Stimulated activated naive CD8-positive, alpha-beta T cell treated with anti-CD3 and anti-CD28 coated beads, Interleukin-15, Interleukin-2, amounts not matched to agents 100 ng/mL and 50 ng/mL, for 24 hours (primary cell): ENCODE measurements around the gene MBD4.
"Not testable (repeated sequence)": the region's sequence is repeated elsewhere in the genome, so short reads cannot be mapped to it uniquely, and the experiment has no call there.

ENCODE experiments used
- H3K27ac Mint-ChIP-seq: one replicate; pipeline ENCODE4 v1.8.0; 2021; ENCODE audit warnings: mild to moderate bottlenecking, mixed read lengths
- H3K27me3 Mint-ChIP-seq: one replicate; pipeline ENCODE4 v1.8.0; 2021; ENCODE audit warnings: mixed read lengths
- H3K36me3 Mint-ChIP-seq: one replicate; pipeline ENCODE4 v1.8.0; 2021; ENCODE audit warnings: low read depth, mixed read lengths
- H3K4me1 Mint-ChIP-seq: one replicate; pipeline ENCODE4 v1.8.0; 2021; ENCODE audit warnings: low read depth, mixed read lengths
- H3K4me3 Mint-ChIP-seq: one replicate; pipeline ENCODE4 v1.8.0; 2021; ENCODE audit warnings: mild to moderate bottlenecking, mixed read lengths
- H3K9me3 Mint-ChIP-seq: one replicate; pipeline ENCODE4 v1.8.0; 2021; ENCODE audit warnings: mixed read lengths

Gene MBD4

DNA sequence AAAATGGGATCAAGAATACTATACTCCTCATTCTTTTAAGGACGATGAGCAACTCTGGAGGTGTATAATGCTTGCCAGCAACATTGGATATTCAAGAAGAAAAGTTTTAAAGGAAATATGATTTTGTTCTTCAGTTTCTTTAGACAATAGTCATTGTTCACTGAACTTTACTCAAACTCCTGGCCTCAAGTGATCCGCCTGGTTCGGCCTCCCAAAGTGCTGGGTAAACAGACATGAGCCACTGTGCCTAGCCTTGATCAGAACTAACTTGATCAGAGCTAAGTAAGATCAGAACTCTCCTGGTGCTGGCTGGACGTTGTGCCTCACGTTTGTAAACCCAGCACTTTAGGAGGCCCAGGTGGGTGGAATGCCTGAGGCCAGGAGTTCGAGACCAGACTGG, 23.9 kb downstream of the MBD4 start:
- no peaks in the 10 kb centered on the region for H3K4me1 Mint-ChIP-seq
- H3K27me3 Mint-ChIP-seq = no peaks in the 10 kb centered on the region
- no peaks in the 10 kb centered on the region for H3K9me3 Mint-ChIP-seq
- no peak overlapping the region for H3K27ac Mint-ChIP-seq
- no peak overlapping the region for H3K4me3 Mint-ChIP-seq
- no peaks in the 10 kb centered on the region for H3K36me3 Mint-ChIP-seq

DNA sequence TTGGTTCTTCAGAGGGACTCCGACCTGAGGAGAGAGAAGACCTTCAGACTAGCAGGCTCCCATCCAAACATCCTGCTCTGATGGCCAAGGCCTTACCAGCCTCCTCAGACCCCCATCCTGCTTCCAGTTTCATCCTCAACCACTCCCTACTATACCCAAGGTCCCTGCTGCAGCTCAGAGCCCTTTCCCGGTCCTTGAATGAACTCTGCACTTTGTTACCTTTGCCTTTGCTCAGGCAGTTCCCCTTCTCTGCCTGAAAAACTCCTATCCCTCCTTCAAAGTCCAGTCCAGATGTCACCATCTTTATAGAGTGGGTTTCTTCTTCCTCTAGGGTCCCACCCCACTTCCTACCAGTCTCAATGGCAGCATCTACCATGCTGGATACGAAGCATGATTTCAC, 24.4 kb downstream of the MBD4 start:
- Mint-ChIP-seq H3K27me3 (no peaks in the 10 kb centered on the region), H3K4me3 (no peak overlapping the region), H3K27ac (no peak overlapping the region), H3K9me3 (no peaks in the 10 kb centered on the region), H3K36me3 (no peaks in the 10 kb centered on the region), H3K4me1 (no peaks in the 10 kb centered on the region)

DNA sequence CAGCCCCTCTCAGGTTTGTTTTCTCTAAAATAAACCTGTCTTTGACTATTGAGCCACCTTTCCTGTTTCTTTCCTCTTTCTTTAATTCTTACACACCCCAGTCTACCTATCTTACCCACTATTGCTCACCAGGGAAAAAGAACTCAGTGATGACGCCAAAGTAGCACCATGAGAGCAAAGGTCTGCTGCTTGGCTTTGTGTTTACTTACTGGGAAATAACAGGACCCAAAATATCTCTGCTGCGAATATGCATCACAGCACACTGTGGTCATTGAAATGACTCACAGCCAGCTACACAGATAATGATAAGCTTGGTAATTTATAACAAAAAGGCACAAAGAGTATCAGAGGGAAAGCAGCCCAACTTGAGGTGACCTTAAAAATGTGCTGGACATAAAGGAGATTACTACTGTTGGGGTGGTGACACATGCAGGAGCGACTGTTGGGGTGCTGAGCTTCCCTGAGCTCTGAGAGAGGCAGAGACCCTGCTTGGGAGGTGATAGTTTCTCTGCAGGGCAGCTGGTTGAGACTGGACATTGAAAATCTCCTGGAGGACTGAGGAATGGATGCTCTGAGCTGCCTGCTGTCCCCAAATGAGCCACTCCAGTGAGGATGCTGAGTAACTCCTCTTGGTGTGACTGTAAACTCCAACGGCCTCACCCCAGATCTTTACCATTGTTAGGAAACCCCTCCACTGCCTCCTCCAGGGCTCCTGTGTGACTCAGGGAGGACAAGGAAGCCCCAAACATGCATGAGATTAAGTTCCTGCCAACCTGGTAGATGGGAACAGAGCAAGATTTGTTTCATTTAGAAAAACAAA, 25.9 kb downstream of the MBD4 start:
- Mint-ChIP-seq H3K9me3 (no peaks in the 10 kb centered on the region), H3K27me3 (no peaks in the 10 kb centered on the region), H3K36me3 (no peaks in the 10 kb centered on the region), H3K4me3 (no peak overlapping the region), H3K4me1 (no peaks in the 10 kb centered on the region), H3K27ac (no peak overlapping the region)

DNA sequence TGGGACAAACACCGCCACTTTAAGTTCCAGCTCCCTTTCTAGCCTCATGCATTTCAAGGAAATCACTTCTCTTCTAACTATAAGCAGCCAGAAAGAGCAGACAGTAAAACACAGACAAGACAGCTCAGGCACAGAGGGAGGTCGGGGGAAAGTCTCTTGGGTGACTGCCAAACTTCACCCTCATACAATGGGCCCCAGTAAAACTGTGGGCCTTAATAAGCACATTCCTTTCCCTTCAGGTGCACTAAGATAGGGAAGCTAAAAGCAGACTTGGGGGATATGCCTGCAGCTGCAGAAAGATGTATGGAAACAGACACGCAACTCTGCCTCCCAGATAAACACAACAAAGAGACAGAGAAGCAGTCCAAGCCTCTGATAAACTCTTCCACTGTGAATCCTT, 26.5 kb downstream of the MBD4 start:
- H3K27ac Mint-ChIP-seq, H3K4me3 Mint-ChIP-seq, H3K36me3 Mint-ChIP-seq, H3K27me3 Mint-ChIP-seq, H3K9me3 Mint-ChIP-seq, H3K4me1 Mint-ChIP-seq: not testable (repeated sequence)

DNA sequence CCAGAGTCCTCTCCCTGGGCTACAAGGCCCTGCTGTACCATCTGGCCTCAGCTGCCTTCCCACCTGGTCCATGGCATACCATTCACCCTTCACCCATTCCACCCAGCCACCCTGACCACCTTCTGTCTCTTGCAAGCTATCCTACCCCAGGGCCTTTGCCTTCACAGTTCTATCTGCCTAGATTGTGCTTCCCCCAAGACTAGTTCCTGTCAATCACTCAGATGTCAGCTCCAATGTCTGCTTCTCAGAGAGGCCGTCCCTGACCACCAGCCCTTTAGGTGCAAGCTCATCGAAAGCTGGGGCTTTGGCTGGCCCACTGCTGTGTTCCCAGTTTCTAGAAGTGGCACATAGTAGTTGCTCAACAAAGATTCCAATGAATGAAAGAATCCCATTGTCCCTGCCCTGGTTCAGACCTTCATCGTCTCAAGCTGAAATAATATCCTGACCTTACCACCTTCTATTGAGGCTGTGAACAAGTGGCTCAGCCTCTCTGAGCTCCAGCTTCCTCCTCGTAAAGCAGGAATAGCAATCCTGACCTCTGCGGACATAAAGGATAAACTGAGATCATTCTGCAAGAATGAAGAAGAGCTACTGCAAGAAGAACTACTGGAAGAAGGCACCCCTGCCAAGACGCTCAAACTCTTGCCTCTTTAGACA, 27.1 kb downstream of the MBD4 start:
- Mint-ChIP-seq H3K4me3 (no peak overlapping the region), H3K9me3 (no peaks in the 10 kb centered on the region), H3K27me3 (no peaks in the 10 kb centered on the region), H3K36me3 (no peaks in the 10 kb centered on the region), H3K4me1 (no peaks in the 10 kb centered on the region), H3K27ac (no peak overlapping the region)

DNA sequence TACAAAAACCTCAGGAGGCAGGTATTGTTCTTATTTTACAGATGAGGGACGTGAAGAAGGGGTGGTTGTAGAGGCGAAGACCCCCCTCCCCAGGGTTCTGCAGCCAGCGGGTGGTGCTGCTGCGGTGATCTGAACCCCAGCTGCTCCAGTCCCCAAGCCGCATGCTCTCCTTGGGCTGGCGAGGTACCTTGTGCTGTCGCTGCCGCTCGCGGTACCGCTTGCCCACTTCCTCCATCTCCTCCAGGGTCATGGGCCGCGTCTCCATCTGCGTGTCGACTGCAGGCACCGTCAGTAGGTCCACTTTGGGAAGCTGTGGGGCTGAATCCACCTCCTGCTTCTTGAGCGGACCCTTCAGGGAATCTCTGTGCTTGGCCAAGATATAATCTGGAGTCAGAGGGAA, 28.8 kb downstream of the MBD4 start:
- H3K36me3 Mint-ChIP-seq = no peaks in the 10 kb centered on the region
- no peaks in the 10 kb centered on the region for H3K9me3 Mint-ChIP-seq
- no peak overlapping the region for H3K27ac Mint-ChIP-seq
- no peaks in the 10 kb centered on the region for H3K4me1 Mint-ChIP-seq
- no peaks in the 10 kb centered on the region for H3K27me3 Mint-ChIP-seq
- no peak overlapping the region for H3K4me3 Mint-ChIP-seq

DNA sequence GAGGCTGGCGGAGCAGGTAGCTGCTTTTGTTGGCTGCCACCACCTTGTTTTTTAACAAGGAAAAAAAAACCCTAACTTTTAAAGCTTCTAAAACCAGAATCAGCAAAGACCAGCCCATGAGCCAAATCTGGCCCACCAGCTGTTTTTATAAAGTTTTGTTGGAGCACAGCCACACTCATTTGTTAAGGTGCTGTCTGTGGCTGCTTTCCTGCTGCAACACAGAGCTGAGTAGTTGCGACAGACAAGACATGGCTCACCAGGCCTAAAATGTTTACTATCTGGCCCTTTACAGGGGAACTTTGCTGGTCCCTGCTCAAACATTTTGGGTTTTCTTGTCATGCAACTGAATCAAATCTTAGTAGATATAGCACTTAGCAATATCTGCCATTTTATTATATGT, 30.2 kb downstream of the MBD4 start:
- H3K4me1 Mint-ChIP-seq = no peaks in the 10 kb centered on the region
- H3K9me3 Mint-ChIP-seq = no peaks in the 10 kb centered on the region
- H3K27ac Mint-ChIP-seq = no peak overlapping the region
- H3K36me3 Mint-ChIP-seq = no peaks in the 10 kb centered on the region
- no peak overlapping the region for H3K4me3 Mint-ChIP-seq
- H3K27me3 Mint-ChIP-seq = no peaks in the 10 kb centered on the region

DNA sequence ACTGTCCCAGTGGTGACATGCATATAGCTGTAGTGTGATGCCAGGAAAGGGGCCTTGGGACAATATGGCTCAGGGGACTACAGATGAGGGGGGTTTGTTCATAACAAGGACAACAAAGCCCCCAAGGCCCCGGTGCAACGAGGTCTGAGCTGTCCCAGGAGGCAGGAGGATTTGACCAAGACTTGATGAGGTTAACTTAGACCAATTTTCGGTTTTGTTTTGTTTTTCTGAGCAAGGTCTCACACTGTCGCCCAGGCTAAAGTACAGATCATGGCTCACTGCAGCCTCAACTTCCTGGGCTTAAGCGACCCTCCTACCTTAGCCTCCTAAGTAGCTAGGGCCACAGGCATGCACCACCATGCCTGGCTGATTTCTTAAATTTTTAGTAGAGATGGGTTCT, 35.1 kb downstream of the MBD4 start:
- no peak overlapping the region for H3K4me3 Mint-ChIP-seq
- no peaks in the 10 kb centered on the region for H3K27me3 Mint-ChIP-seq
- H3K27ac Mint-ChIP-seq = no peak overlapping the region
- H3K36me3 Mint-ChIP-seq = no peaks in the 10 kb centered on the region
- no peaks in the 10 kb centered on the region for H3K9me3 Mint-ChIP-seq
- peaks cover under 1% of the 10 kb centered on the region for H3K4me1 Mint-ChIP-seq

DNA sequence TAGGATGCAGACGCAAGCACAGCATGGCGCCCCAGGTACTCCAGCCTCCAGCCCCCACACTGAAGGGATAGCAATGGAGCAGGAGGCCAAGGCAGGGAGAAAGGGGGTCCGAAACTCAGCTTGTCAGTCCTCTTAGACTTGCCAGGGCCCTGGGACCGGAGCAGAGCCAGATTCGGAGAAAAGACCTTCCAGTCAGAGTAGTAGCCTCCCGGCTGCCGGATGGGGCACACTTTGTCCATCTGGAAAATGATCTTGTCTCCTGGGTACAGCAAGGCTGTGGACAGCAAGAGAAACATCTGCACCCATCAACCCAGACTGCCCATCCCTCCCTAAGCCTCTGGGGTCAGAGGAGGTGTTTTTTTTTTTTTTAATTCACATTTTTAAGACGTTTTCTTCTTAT, 35.6 kb downstream of the MBD4 start:
- Mint-ChIP-seq H3K4me3 (no peak overlapping the region), H3K27me3 (no peaks in the 10 kb centered on the region), H3K36me3 (no peaks in the 10 kb centered on the region), H3K4me1 (peaks cover 4% of the 10 kb centered on the region), H3K27ac (no peak overlapping the region), H3K9me3 (no peaks in the 10 kb centered on the region)

DNA sequence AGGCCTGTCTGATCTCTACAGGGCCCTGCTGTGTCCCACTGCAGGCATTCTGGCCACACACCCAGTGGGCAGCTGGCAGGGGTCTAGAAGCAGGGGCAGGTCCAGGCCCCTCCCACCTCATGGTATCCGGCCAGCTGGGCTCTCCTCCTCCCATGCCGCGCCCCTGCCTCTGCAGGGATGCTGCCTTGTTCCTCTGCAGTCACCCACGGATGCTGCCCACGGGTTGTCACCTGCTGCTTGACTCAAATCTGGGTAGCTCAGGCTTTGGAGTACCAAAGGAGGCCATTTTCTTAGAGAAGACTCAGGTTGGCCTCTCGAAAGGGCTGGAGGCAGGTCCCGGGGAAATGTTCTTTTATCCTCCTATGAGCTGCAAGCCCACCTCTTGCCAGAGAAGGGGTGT, 36.3 kb downstream of the MBD4 start:
- no peak overlapping the region for H3K27ac Mint-ChIP-seq

DNA sequence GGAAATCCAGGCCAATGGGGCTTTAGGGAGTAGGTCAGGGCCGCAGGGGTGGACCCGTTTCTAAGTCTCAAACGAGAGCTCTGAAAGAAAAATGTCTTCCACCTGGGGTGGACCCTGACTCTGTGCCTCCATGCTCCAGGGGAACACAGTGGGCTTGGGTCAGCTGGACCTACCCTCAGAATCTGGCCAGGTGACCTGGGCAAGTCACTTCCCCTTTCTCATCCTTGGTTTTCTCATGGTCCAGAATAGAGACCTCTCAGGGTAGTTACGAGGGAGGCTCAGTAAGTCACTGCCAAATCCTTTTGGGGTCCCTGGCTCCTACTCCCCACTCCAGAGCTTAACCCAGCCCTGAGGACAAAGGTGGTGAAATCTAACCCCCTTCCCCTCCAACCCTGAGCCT, 37.1 kb downstream of the MBD4 start:
- H3K27ac Mint-ChIP-seq = no peak overlapping the region
- H3K4me3 Mint-ChIP-seq = no peak overlapping the region
- no peaks in the 10 kb centered on the region for H3K27me3 Mint-ChIP-seq

More for the DNA sequence above, 36.3 kb downstream of the MBD4 start:
- peaks cover 8% of the 10 kb centered on the region for H3K4me1 Mint-ChIP-seq
- no peak overlapping the region for H3K4me3 Mint-ChIP-seq
- no peaks in the 10 kb centered on the region for H3K27me3 Mint-ChIP-seq
- peaks cover 4% of the 10 kb centered on the region for H3K36me3 Mint-ChIP-seq
- no peaks in the 10 kb centered on the region for H3K9me3 Mint-ChIP-seq

DNA sequence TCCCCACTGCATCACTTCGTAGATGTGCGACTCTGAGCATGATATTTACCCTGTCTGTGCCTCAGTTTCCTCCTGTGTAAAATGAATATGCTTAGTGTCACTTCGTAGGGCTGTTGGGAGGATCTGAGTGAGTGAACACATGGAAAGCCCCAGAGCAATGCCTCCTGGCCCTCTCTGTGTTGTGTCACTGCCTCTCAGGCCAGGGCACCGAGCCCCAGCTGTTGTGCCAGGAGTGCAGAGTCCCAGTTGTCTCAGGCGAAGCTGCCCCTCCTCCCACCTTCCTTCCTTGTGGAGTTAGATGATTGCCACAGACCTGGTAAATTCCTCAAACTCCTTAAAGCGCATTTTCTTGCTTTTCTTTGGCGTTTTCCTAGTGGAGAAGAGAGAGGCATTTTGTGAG, 37.5 kb downstream of the MBD4 start:
- peaks cover 14% of the 10 kb centered on the region for H3K36me3 Mint-ChIP-seq
- no peaks in the 10 kb centered on the region for H3K9me3 Mint-ChIP-seq
- H3K4me1 Mint-ChIP-seq = peaks cover 20% of the 10 kb centered on the region
- H3K4me3 Mint-ChIP-seq = no peak overlapping the region
- H3K27me3 Mint-ChIP-seq = no peaks in the 10 kb centered on the region
- no peak overlapping the region for H3K27ac Mint-ChIP-seq

More for the DNA sequence above, 37.1 kb downstream of the MBD4 start:
- Mint-ChIP-seq H3K9me3 (no peaks in the 10 kb centered on the region), H3K36me3 (peaks cover 11% of the 10 kb centered on the region), H3K4me1 (peaks cover 16% of the 10 kb centered on the region)

DNA sequence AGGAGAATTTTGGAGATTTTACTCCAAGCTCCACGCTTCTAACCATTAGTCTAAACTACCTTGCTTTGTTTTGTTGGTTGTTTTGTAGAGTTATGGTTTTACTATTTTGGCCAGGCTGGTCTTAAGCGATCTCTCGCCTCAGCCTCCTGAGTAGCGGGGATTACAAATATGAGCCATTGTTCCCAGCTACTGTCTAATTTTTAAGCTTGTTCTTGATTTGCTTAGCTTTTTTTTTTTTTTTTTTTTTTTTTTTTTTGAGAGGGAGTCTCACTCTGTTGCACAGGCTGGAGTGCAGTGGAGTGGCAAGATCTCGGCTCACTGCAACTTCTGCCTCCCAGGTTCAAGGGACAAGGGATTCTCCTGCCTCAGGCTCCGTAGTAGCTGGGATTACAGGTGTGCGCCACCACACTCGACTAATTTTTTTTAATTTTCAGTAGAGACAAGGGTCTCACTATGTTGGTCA, 39.8 kb downstream of the MBD4 start:
- Mint-ChIP-seq H3K27me3 (no peaks in the 10 kb centered on the region), H3K9me3 (no peaks in the 10 kb centered on the region), H3K36me3 (peaks cover 27% of the 10 kb centered on the region), H3K4me3 (peak overlapping the region; percentile 100), H3K27ac (peak overlapping the region; percentile 99), H3K4me1 (peaks cover 36% of the 10 kb centered on the region)

DNA sequence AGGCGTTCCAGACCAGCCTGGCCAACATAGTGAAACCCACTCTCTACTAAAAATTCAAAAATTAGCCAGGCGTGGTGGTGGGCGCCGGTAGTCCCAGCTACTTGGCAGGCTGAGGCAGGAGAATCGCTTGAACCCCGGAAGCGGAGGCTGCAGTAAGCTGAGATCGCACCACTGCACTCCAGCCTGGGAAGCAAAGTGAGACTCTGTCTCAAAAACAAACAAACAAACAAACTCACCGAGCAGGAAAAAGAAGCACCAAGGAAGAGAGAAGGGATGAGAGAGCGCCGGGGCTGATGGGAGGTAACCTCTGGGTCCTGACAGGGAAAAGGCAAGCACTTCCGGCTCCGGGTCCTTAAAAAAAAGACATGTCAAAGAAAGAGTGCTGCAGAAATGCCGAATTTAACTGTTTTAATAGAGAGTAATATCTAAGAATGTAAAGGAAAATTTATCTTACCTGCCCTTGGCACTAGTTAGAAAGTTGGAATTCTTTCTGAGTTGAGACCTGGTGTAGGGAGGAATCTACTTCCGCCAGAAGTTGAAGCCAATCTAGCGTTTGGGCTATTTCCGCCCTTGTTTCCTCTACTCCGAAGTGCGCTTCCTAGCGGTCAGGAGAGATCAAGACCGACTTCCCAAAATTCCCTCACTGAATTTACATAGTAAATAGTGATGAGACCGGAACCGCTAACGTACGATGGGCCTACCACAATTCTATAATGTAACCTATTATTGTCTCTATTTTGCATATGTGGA, 40.4 kb downstream of the MBD4 start:
- peak overlapping the region; percentile 100 for H3K4me3 Mint-ChIP-seq
- no peaks in the 10 kb centered on the region for H3K27me3 Mint-ChIP-seq
- H3K9me3 Mint-ChIP-seq = no peaks in the 10 kb centered on the region
- peak overlapping the region; percentile 99 for H3K27ac Mint-ChIP-seq
- H3K4me1 Mint-ChIP-seq = peaks cover 36% of the 10 kb centered on the region
- peaks cover 27% of the 10 kb centered on the region for H3K36me3 Mint-ChIP-seq

DNA sequence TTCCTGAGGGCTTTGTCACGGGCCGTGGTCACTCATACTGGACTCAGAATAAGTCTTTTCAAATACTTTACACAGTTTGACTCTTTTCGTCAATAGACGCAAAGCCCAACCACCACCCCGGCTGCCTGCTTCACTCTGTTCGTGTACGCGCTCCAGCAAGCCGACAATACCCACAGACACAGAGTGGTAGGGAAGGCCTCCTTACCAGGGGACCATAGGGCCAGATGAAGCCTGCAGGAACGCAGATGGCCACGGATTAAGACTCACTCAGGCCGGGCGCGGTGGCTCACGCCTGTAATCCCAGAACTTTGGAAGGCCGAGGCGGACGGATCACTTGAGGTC, 41.0 kb downstream of the MBD4 start:
- H3K9me3 Mint-ChIP-seq = no peaks in the 10 kb centered on the region
- peaks cover 31% of the 10 kb centered on the region for H3K36me3 Mint-ChIP-seq
- H3K4me3 Mint-ChIP-seq = peak overlapping the region; percentile 100
- H3K27me3 Mint-ChIP-seq = no peaks in the 10 kb centered on the region
- H3K4me1 Mint-ChIP-seq = peaks cover 36% of the 10 kb centered on the region
- peak overlapping the region; percentile 99 for H3K27ac Mint-ChIP-seq
